Loucy (cell line): Measurements from ENCODE around the gene UBL7.

Experiments used
- EZH2phosphoT487 ChIP-seq: fragments of 200-600 bp; IDR thresholded peaks from 2 replicates; pipeline ENCODE4 v1.6.1; 2018; ENCODE audit warnings: antibody characterized with exemption, mild to moderate bottlenecking, moderate library complexity, borderline replicate concordance
- TF ChIP-seq, protein P1 (sequence below): fragments of 200-600 bp; sonication (generic); conservative IDR thresholded peaks from 2 replicates; pipeline ENCODE4 v1.5.1; 2014; ENCODE audit warnings: mild to moderate bottlenecking, antibody characterized with exemption, low read length

DNA sequence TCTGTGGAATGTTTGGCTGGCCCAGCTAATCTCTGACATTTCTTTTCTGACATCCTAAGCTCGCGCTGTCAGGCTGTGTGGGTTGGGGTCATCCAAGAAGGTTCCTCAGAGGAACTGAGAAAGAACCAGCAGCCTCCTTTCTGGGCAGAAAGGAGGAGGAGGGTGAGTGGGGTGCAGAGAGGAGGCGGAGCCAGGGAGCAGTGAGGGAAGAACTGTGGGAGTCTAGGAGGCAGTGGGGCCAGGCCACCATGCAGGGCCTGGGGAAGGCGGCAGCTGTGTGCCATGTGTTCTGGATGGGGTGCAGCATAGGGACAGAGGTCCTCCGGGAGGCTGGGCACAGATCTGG lies 32.5 kb downstream of the UBL7 start:
- no peak for TF ChIP-seq EZH2phosphoT487
- TF ChIP-seq, protein P1, sequence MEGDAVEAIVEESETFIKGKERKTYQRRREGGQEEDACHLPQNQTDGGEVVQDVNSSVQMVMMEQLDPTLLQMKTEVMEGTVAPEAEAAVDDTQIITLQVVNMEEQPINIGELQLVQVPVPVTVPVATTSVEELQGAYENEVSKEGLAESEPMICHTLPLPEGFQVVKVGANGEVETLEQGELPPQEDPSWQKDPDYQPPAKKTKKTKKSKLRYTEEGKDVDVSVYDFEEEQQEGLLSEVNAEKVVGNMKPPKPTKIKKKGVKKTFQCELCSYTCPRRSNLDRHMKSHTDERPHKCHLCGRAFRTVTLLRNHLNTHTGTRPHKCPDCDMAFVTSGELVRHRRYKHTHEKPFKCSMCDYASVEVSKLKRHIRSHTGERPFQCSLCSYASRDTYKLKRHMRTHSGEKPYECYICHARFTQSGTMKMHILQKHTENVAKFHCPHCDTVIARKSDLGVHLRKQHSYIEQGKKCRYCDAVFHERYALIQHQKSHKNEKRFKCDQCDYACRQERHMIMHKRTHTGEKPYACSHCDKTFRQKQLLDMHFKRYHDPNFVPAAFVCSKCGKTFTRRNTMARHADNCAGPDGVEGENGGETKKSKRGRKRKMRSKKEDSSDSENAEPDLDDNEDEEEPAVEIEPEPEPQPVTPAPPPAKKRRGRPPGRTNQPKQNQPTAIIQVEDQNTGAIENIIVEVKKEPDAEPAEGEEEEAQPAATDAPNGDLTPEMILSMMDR: no peak
